ENCODE measurements around the gene ABAT. TPM values are rescaled to one million over a fixed set of nuclear protein-coding genes. Genes with fewer than 3 reads are reported as not detected.

Gene ABAT
- total and polyA plus RNA-seq, 2 donors, result 9.0 to 12.3 TPM

- no peaks in the 10 kb centered on the region for H3K4me1 ChIP-seq (ENCODE audit: insufficient read depth)
- H3K27ac ChIP-seq (ENCODE audit: low read depth), result no peak overlapping the region
- no peak for DNase-seq (ENCODE audit: extremely low spot score)
- H3K4me3 ChIP-seq (ENCODE audit: low read depth, low read length), result no peak overlapping the region
- H3K36me3 ChIP-seq (ENCODE audit: insufficient read depth), result peaks cover 11% of the 10 kb centered on the region
- 89% methylated on average over 3 of the region's 3 CpGs for WGBS
Measured at GRCh38 chr16:8808009-8808408, 133.6 kb downstream of the ABAT start.

DNA sequence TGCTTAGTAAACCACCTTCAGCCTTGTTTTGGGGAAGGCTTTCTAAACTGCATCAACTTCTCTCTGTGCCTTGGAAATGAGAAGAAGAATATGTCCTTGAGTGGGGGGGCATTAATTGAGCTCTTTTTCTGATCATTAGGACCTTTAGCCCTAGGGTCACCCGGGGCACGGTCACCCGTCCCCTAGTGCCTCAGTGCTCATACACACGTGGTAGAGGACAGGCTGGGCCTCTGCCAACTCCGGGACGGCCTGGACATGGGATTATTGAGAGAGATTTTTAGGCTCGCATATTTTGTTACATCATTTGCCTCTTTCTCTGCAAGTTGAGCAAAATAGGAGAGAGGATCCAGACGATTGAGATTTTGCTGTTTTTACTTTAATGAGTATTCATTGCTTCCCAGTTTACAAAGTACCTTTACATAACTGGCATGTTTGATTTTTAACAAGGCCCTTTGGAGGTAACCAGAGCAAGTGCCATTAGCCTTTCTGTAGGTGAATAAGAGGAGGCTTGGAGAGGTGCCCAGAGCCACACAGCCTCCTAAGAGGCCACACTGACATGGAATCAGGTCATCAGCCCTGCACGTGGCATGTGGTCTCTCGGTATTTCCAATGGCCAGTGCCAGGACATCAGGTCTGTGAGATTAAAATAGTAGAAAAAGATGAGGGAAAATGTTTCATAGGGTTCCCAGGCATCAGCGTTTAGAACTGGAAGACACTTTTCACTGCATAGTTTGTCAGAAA, 134.4 kb downstream of the ABAT start:
- WGBS, result 83% methylated on average over 11 of the region's 11 CpGs
- no peak overlapping the region for H3K27ac ChIP-seq (ENCODE audit: low read depth)
- H3K4me3 ChIP-seq (ENCODE audit: low read depth, low read length), result no peak overlapping the region
- no peak for DNase-seq (ENCODE audit: extremely low spot score)
- peaks cover 13% of the 10 kb centered on the region for H3K36me3 ChIP-seq (ENCODE audit: insufficient read depth)
- H3K4me1 ChIP-seq (ENCODE audit: insufficient read depth), result no peaks in the 10 kb centered on the region

DNA sequence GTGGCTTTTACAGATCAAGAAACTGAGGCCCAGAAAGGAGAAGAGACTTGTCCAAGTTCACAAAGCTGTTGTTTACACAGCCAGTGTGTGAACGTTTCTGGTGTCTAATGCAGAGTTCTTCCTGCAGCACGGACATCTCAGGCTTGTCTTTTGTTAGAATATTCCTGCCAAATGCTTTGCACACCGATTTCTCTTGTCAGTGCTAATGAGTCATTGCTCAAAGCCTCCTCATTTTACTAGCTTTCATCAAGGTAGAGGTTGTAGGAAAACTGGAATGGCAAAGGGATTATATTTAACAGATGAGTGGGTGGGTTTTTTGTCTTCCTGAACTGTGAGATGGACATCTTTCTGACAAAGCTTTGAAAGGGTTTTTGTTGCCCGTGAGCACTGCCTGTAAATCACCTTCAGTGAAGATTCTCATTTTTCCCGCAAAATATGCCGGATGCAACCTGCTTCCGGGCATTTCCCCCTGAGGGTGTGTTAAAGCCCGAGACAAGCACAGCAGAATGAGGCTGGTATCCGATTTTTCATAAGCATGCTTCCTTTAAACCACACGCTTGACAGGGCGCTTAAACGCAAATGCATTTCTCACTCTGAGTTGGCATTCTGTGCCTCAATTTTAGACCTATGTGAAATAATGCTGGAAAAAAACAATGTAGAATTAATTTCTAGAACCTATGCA, 137.9 kb downstream of the ABAT start:
- H3K27ac ChIP-seq (ENCODE audit: low read depth), result no peak overlapping the region
- H3K36me3 ChIP-seq (ENCODE audit: insufficient read depth), result peaks cover 6% of the 10 kb centered on the region
- no peak overlapping the region for H3K4me3 ChIP-seq (ENCODE audit: low read depth, low read length)
- 76% methylated on average over 12 of the region's 12 CpGs for WGBS
- no peak for DNase-seq (ENCODE audit: extremely low spot score)
- H3K4me1 ChIP-seq (ENCODE audit: insufficient read depth), result no peaks in the 10 kb centered on the region

GRCh38 chr16:8814095-8814806, 139.8 kb downstream of the ABAT start:
- H3K4me1 ChIP-seq (ENCODE audit: insufficient read depth), result no peaks in the 10 kb centered on the region
- H3K36me3 ChIP-seq (ENCODE audit: insufficient read depth), result peaks cover 5% of the 10 kb centered on the region
- DNase-seq (ENCODE audit: extremely low spot score), result no peak
- H3K4me3 ChIP-seq (ENCODE audit: low read depth, low read length), result no peak overlapping the region
- no peak overlapping the region for H3K27ac ChIP-seq (ENCODE audit: low read depth)
- WGBS, result 96% methylated on average over 14 of the region's 14 CpGs

GRCh38 chr16:8816967-8817655, 142.7 kb downstream of the ABAT start:
- H3K4me1 ChIP-seq (ENCODE audit: insufficient read depth), result no peaks in the 10 kb centered on the region
- DNase-seq (ENCODE audit: extremely low spot score), result no peak
- peaks cover 5% of the 10 kb centered on the region for H3K36me3 ChIP-seq (ENCODE audit: insufficient read depth)
- no peak overlapping the region for H3K4me3 ChIP-seq (ENCODE audit: low read depth, low read length)
- H3K27ac ChIP-seq (ENCODE audit: low read depth), result no peak overlapping the region
- WGBS, result 81% methylated on average over 6 of the region's 6 CpGs

DNA sequence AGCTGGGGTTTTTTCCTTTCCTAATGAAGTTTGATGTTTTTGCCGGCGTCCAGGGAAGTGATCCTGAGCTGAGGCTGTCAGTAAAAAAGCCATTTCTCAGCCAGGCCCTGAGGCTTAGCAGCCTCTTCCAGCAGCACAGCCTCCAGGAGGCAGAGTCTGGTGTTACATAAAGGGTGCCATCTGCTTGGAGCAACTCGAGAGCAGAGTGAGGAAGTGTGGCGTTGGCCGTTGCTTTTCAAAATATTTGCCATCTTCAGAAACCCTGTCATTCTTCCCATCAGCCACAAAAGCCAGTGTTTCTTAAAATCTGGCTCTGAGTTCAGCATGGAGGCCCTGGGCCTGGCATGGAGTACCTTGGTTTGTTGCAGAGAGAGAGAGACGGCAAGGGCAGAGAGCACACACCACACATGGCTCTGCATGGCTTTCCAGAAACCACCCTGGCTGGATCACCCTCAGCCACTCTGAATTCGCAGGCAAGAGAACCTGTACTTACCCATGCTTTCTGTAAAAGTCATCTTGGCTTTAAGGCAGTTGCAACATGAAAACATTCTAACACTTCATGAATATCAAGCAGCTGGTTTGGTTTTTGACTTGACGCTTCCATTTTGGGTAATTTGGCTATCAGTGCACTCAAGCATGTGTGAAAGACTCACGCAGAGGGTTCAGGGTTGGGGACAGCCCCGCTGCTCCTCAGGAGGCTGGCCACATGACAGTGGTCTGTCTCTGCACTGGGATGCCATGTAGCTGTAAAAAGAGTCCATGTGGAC, 144.3 kb downstream of the ABAT start:
- no peaks in the 10 kb centered on the region for H3K4me1 ChIP-seq (ENCODE audit: insufficient read depth)
- 87% methylated on average over 10 of the region's 10 CpGs for WGBS
- H3K4me3 ChIP-seq (ENCODE audit: low read depth, low read length), result no peak overlapping the region
- H3K36me3 ChIP-seq (ENCODE audit: insufficient read depth), result peaks cover 2% of the 10 kb centered on the region
- H3K27ac ChIP-seq (ENCODE audit: low read depth), result no peak overlapping the region
- DNase-seq (ENCODE audit: extremely low spot score), result no peak

DNA sequence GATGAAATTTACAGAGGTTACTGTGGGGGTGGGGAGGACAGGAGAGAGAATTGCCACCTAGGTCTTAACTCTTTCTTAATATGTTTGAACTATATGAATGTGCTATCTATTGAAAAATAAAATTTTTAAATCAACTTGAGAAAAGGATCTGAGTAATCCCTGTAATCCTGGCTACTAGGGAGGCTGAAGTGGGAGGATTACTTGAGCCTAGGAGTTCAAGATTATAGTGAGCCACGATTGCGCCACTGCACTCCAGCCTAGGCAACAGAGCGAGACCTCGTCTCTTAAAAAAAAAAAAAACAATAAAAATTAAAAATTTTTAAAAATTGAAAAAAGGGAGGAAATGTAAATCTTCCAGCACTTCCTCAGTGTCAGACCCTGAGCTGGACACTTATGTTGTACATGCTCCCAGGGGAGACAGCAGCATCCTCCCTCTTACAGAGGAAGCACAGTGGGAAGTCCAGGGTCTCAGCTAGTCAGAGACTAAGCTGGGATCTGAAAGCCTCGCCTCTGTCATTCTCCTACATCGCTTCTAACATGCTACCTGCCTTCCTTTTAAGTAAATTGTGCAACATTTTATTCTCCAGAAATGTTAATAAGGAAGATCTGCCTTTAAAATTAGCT, 145.1 kb downstream of the ABAT start:
- DNase-seq (ENCODE audit: extremely low spot score), result no peak
- Histone ChIP-seq H3K4me1 (ENCODE audit: insufficient read depth) (no peaks in the 10 kb centered on the region), H3K27ac (ENCODE audit: low read depth) (no peak overlapping the region), H3K4me3 (ENCODE audit: low read depth, low read length) (no peak overlapping the region), H3K36me3 (ENCODE audit: insufficient read depth) (peaks cover 2% of the 10 kb centered on the region)
- 85% methylated on average over 6 of the region's 6 CpGs for WGBS

DNA sequence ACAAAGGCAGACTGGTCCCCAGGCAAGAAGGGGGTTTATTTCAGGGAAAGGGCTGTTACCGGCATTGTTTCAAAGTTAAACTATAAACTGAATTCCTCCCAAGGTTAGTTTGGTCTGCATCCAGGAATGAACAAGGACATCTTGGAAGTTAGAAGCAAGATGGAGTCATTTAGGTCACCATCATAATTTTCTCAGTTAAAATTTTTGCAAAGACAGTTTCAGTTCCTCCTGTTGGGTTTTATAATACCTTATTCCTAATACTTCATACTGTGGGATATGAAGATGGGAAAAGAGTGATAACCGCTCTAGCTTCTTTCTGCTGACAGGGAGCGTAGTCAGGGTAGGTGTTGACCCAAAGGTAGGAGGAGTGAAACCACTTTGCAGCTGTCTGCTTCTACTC, 148.0 kb downstream of the ABAT start:
- Histone ChIP-seq H3K4me1 (ENCODE audit: insufficient read depth) (no peaks in the 10 kb centered on the region), H3K36me3 (ENCODE audit: insufficient read depth) (peaks cover 2% of the 10 kb centered on the region), H3K4me3 (ENCODE audit: low read depth, low read length) (no peak overlapping the region), H3K27ac (ENCODE audit: low read depth) (no peak overlapping the region)
- WGBS, result 85% methylated on average over 3 of the region's 3 CpGs
- no peak for DNase-seq (ENCODE audit: extremely low spot score)

GRCh38 chr16:8826278-8826879, 152.0 kb downstream of the ABAT start:
- no peaks in the 10 kb centered on the region for H3K36me3 ChIP-seq (ENCODE audit: insufficient read depth)
- H3K4me3 ChIP-seq (ENCODE audit: low read depth, low read length), result no peak overlapping the region
- no peak for DNase-seq (ENCODE audit: extremely low spot score)
- no peaks in the 10 kb centered on the region for H3K4me1 ChIP-seq (ENCODE audit: insufficient read depth)
- no peak overlapping the region for H3K27ac ChIP-seq (ENCODE audit: low read depth)
- WGBS, result 63% methylated on average over 3 of the region's 3 CpGs

DNA sequence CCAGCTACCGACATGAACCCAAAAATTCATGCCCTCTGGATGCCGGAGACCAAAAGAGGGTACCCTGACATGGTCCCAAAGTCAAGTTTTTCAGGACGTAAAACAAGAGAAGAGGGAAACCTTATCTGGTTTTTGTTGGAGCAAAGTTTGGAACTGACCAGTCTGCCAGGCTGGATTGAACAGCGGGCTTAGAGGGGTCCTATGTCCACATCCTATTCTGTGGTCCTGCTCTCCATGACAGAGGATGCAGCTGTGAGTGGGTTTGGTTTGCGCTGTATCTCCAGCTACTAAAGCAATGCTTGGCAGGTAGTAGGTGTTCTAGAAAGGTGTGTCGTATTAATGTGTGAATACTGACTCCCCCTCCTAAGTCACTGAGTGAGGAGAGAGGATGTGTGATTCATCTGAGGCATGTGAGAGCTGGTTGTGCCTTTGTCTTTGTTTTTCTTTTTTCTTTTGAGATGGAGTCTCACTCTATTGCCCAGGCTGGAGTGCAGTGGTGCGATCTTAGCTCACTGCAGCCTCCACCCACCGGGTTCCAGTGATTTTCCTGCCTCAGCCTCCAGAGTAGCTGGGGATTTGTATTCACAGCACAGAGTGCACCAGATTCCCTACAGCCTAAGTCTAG, 154.2 kb downstream of the ABAT start:
- Histone ChIP-seq H3K36me3 (ENCODE audit: insufficient read depth) (no peaks in the 10 kb centered on the region), H3K4me1 (ENCODE audit: insufficient read depth) (no peaks in the 10 kb centered on the region), H3K27ac (ENCODE audit: low read depth) (no peak overlapping the region), H3K4me3 (ENCODE audit: low read depth, low read length) (no peak overlapping the region)
- DNase-seq (ENCODE audit: extremely low spot score), result no peak
- 95% methylated on average over 8 of the region's 8 CpGs for WGBS

GRCh38 chr16:8831450-8831849, 157.0 kb downstream of the ABAT start:
- no peak for DNase-seq (ENCODE audit: extremely low spot score)
- WGBS, result 83% methylated on average over 9 of the region's 9 CpGs
- Histone ChIP-seq H3K27ac (ENCODE audit: low read depth) (no peak overlapping the region), H3K36me3 (ENCODE audit: insufficient read depth) (no peaks in the 10 kb centered on the region), H3K4me3 (ENCODE audit: low read depth, low read length) (no peak overlapping the region), H3K4me1 (ENCODE audit: insufficient read depth) (no peaks in the 10 kb centered on the region)
